Activated CD8-positive, alpha-beta memory T cell treated with anti-CD3 and anti-CD28 coated beads, Interleukin-2, amount 50 U/mL, for 1 hour (primary cell): ENCODE measurements around the gene ARSK.

ENCODE experiments used
- DNase-seq: peaks from one replicate; pipeline ENCODE4 v3.0.0-alpha.2; 2020; ENCODE audit errors: extremely low read depth

ARSK gene

GRCh38 chr5:95563367-95563766, 8.5 kb downstream of the ARSK start:
- DNase-seq: no peak

GRCh38 chr5:95564450-95564849, 9.5 kb downstream of the ARSK start:
- DNase-seq: no peak

DNA sequence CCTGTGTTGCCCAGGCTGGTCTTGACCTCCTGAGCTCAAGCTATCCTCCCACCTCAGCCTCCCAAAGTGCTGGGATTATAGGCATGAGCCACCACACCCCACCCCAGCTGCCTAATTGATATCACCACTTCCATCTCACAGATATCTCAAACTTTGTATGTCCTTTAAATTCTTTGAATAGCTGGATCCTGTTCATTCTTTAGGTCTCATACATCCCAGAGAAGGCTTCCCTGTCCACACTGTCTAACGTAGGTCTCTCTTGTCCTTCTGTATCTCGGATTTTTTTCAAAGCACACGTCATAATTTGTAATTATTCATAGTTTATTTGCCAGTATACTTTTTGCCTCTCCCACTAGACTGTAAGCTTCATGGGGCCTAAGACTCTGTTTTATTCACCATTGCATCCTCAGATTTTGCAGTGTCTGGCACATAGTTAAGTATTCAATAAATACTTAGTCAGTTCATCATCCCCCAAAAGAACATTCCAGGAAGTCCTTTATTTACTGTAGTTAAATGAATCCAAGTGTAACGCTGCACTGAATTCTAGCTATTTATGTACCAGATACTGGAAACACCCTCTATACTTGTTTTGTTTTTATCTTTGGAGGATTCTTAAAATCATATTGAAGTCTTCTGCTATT, 10.5 kb downstream of the ARSK start:
- no peak for DNase-seq

- no peak for DNase-seq
Observed at GRCh38 chr5:95572016-95572415, 17.1 kb downstream of the ARSK start.

DNA sequence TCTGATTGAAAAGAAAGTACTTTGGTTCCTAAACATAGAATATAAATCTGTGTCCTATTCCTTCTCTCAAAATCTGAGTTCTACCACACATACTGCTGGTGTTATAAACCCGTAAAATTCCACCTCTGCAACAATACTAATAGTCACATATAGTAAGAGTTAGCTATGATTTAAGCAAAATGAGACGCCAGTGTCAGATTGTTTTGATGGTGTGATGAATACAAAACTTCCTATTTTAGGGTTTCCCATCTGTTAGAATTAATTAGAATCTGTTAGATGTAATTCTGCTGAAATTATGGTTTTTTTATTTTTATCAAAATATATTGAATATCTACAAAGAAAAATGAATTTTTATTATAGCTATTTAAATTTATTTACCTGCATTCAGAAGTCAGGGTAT, 26.7 kb downstream of the ARSK start:
- no peak for DNase-seq

GRCh38 chr5:95583992-95584391, 29.1 kb downstream of the ARSK start:
- DNase-seq: no peak

DNA sequence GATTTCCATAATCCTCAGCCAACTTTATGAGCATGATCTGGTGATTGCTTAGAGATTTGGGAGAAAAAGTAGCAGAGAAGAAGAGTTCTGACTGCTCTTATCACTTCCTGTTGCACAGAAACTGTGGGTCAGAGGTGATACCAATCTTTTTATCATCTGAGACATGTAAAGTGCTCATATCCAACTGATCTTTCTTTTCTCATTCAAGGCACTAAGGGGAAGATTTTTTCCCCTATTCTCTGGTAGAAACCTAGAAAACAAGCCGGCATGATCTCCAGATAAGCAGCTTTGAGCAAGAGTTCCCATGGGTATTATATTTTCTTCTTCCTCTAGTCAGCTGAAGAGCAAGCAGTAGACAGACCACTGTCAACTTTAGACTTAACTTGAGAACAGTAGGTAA, 36.0 kb downstream of the ARSK start:
- DNase-seq: no peak

GRCh38 chr5:95591490-95591901, 36.6 kb downstream of the ARSK start:
- no peak for DNase-seq

DNA sequence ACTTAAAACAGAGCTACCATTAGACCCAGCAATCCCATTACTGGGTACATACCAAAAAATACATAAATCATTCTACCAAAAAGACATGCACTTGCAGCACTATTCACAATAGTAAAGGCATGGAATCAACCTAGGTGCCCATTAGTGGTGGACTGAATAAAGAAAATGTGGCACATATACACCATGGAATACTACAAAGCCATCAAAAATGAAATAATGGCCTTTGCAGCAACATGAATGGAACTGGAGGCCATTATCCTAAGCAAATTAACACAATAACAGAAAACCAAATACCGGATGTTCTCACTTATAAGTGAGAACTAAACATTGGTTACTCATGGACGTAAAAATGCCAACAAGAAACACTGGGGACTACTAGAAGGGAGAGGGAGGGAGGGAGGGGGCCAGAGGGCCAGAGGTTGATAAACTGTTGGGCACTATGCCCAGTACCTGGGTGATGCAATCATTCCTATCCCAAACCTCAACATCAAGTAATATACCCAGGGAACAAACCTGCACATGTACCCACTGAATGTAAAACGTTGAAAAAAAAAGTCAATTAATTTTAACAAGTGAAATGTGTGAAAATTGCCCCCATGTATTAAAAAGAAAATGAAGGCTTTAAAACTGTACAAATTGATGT, 40.5 kb downstream of the ARSK start:
- no peak for DNase-seq

GRCh38 chr5:95599252-95599651, 44.4 kb downstream of the ARSK start:
- DNase-seq: no peak

- DNase-seq: no peak
Observed at GRCh38 chr5:95600557-95600956, 45.7 kb downstream of the ARSK start.

GRCh38 chr5:95605786-95606185, 50.9 kb downstream of the ARSK start:
- DNase-seq: no peak

DNA sequence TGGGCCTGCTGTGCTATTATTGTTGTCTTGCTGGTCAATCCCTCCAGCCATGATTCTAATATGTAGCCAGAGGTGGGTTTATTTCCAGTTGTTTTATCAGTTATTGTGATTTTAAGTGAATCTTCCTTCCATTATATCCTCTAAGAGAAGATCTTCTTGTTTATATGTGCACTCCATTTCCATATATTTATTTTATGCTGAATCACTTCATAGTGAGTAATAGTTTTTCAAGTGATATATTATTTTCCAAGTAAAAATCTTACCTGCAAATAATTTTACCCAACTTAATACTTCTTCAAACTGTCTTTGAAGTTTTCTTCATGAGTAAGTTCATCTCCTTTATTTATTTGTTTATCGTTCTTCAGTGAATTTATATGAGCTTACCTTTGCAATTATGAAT, 51.5 kb downstream of the ARSK start:
- DNase-seq: no peak

- DNase-seq: no peak
Observed at GRCh38 chr5:95609711-95610110, 54.8 kb downstream of the ARSK start.

- no peak for DNase-seq
Observed at GRCh38 chr5:95610546-95610945, 55.6 kb downstream of the ARSK start.

DNA sequence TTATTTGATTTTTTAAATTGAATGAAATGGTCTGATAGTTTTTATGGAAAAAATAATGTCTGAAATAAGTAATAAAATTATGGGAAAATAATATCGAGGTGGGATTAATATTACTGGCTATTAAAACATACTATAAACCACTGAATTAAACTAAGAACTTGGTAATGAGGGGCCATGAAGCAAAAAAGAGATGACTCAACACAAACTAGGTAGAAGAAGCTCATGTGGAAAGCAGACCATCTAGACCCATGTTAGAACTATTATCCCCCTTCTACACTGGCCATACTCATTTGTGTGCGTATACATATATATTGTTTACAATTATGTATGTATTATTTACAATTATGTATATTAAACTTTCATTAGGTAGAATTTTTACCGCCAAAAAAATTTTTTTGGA, 56.5 kb downstream of the ARSK start:
- DNase-seq: no peak

GRCh38 chr5:95613514-95613913, 58.6 kb downstream of the ARSK start:
- no peak for DNase-seq

GRCh38 chr5:95615164-95615467, 60.2 kb downstream of the ARSK start:
- DNase-seq: no peak

- DNase-seq: no peak
Observed at GRCh38 chr5:95617057-95617456, 62.2 kb downstream of the ARSK start.

DNA sequence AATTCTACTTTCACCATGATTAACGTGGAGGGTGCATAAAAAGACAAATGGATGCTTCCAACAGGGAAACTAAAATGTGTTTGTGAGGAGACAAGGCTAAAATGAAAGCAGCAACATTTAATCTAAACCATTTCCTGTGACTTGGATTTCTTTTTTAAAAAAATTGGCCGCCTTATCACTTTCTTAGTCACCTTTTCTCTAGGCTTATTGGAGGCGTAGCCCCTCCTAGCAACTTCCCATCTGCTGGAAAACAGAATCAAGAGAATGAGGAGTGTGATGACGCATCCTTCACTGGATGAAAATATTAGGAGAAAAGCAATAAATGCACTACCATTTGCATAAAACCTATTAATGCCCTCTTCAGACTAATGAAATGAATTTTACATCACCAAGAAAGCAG, 64.2 kb downstream of the ARSK start:
- DNase-seq: no peak

DNA sequence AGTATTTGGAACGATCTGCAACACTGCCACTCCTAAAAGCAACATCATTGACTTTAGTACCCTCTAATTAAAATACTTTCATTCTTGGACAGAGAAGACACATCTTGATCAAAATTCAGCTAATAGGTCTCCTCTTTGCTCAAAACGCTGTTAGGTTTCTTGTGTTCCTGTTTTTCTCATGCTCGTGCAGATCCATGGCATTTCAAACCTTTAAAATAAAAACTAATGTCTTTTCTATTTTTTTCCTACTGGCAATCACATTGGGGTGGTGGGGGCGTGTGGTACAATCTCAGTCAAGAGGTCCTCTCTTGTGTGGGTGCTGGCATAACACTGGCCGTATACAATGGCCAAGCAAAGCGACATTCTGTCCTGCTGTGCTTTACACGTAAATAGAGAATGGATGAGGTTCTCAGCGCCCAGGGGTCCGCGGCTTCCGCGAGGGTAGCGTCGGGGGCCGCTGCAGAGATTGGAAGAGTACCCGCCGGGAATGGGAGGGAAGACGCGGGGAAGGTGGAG, 64.7 kb downstream of the ARSK start:
- no peak for DNase-seq

DNA sequence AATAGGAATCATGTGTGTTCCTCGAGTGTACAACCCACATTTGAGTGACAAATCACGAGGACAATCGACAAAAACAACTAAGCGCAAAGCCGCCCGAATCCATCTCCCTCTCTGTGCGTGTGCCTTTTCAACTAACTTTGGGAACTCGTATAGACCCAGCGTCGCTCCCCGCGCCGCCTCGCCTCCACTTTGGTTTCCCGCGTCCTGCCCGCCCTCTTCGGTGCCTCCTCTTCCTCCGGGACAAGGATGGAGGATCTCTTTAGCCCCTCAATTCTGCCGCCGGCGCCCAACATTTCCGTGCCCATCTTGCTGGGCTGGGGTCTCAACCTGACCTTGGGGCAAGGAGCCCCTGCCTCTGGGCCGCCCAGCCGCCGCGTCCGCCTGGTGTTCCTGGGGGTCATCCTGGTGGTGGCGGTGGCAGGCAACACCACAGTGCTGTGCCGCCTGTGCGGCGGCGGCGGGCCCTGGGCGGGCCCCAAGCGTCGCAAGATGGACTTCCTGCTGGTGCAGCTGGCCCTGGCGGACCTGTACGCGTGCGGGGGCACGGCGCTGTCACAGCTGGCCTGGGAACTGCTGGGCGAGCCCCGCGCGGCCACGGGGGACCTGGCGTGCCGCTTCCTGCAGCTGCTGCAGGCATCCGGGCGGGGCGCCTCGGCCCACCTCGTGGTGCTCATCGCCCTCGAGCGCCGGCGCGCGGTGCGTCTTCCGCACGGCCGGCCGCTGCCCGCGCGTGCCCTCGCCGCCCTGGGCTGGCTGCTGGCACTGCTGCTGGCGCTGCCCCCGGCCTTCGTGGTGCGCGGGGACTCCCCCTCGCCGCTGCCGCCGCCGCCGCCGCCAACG, 65.3 kb downstream of the ARSK start, which contains the start of gene GPR150:
Gene GPR150, plus strand, starts transcription at position 58 of the 840 bp plus-strand sequence. Its CDS starts 189 bp downstream, at position 247.
- DNase-seq: no peak
